HG02798 (cell line): ENCODE results near the gene PARP14.
A peak's percentile ranks its signal among the peaks of the same experiment; 100 is the strongest.
"Not testable (repeated sequence)": the region's sequence is repeated elsewhere in the genome, so short reads cannot be mapped to it uniquely, and the experiment has no call there.

Source experiments
- ATAC-seq: cut with Tn5 transposase; IDR thresholded peaks from one replicate; pipeline ENCODE4 v1.9.1; 2021; ENCODE audit warnings: mild to moderate bottlenecking; ENCODE audit not compliant: unreplicated experiment, poor library complexity

Gene PARP14, protein sequence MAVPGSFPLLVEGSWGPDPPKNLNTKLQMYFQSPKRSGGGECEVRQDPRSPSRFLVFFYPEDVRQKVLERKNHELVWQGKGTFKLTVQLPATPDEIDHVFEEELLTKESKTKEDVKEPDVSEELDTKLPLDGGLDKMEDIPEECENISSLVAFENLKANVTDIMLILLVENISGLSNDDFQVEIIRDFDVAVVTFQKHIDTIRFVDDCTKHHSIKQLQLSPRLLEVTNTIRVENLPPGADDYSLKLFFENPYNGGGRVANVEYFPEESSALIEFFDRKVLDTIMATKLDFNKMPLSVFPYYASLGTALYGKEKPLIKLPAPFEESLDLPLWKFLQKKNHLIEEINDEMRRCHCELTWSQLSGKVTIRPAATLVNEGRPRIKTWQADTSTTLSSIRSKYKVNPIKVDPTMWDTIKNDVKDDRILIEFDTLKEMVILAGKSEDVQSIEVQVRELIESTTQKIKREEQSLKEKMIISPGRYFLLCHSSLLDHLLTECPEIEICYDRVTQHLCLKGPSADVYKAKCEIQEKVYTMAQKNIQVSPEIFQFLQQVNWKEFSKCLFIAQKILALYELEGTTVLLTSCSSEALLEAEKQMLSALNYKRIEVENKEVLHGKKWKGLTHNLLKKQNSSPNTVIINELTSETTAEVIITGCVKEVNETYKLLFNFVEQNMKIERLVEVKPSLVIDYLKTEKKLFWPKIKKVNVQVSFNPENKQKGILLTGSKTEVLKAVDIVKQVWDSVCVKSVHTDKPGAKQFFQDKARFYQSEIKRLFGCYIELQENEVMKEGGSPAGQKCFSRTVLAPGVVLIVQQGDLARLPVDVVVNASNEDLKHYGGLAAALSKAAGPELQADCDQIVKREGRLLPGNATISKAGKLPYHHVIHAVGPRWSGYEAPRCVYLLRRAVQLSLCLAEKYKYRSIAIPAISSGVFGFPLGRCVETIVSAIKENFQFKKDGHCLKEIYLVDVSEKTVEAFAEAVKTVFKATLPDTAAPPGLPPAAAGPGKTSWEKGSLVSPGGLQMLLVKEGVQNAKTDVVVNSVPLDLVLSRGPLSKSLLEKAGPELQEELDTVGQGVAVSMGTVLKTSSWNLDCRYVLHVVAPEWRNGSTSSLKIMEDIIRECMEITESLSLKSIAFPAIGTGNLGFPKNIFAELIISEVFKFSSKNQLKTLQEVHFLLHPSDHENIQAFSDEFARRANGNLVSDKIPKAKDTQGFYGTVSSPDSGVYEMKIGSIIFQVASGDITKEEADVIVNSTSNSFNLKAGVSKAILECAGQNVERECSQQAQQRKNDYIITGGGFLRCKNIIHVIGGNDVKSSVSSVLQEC (N-terminal part only)

DNA sequence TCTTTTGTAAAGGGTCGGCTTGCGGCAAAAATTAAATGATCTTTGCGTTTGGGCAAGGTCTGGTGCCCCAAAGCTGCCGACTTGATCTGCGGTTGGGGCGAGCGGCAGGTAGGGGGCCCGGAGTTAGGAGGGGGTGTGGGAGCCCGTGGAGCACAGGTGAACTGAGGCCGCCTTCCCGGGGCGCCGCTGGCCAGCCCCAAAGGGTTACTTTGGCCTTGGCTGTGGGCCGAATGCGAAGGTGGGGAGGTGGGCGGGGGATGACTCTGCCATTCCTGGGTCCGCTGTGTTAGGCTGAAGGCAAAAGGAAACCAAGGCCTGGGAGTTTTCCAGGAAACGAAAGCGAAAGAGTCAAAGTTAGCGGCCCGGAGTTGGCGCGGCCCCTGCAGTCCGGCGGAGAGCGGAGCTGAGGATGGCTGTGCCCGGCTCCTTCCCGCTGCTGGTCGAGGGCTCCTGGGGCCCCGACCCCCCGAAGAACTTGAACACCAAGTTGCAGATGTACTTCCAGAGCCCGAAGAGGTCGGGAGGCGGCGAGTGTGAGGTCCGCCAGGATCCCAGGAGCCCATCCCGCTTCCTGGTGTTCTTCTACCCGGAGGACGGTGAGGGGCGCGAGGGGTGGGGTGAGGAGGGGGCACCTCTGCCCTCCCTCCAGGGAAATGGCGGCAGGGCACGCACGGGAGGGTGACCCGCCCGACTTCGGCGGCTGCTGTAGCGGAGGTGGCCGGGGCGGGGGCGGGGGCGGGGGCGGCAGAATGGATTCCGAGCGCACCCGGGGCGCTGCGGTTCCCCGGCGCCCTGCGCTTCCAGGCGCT, at the start of gene PARP14:
TSS of gene PARP14 (plus strand) at position 365 of the 809 bp plus-strand sequence. CDS start at position 410, 45 bp downstream.
- ATAC-seq = peak; percentile 45

DNA sequence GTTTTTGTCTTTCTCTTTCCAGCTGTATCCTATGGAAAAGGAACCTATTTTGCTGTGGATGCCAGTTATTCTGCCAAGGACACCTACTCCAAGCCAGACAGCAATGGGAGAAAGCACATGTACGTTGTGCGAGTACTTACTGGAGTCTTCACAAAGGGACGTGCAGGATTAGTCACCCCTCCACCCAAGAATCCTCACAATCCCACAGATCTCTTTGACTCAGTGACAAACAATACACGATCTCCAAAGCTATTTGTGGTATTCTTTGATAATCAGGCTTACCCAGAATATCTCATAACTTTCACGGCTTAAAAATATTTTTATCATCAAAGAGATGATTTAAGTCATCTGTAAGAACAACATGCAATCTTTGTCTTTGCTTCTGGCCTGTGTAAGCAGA, 44.9 kb upstream of the PARP14 start:
- ATAC-seq = no peak

DNA sequence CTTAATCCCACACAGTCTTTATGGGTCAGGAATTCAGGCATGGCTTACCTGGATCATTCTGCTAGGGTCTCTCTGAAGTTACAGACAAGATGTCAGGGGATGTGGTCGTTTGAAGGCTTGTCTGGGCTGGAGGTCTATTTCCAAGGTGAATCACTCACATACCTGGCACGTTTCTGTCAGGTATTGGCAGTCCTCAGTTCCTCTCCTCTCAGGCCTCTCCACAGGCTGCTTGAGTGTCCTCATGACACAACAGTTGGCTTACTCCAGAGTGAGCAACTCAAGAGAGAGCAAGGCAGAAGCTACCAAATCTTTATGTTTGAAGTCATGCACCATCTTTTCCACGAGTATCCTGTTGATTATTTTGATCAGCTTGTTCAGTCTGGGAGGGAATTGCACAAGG, 43.9 kb upstream of the PARP14 start:
- ATAC-seq = no peak

DNA sequence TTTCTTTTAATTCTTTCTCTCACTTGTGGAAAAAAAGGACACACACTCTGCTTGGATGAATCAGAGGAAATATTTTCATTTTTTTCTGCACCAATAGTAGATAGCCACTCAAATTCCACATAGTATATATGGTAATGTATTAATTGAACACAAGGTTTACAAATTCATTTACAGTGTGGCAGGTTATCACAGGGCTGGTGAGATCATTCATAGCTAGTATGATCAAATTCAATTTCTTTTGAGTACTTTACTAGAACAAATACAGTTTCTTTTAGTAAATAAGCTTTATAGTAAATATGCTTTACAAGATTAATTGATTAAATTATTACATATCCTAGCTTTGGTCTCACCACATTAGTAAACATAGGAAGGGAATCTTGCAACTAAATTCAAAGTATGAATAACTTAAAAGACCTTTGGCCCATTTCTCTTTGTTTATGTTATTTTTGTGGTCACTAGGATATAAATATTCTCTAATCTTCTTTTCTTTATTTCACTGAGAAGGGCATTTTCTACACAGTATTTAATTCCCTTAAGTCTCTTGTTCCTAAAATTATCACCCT, 40.1 kb upstream of the PARP14 start:
- no peak for ATAC-seq

DNA sequence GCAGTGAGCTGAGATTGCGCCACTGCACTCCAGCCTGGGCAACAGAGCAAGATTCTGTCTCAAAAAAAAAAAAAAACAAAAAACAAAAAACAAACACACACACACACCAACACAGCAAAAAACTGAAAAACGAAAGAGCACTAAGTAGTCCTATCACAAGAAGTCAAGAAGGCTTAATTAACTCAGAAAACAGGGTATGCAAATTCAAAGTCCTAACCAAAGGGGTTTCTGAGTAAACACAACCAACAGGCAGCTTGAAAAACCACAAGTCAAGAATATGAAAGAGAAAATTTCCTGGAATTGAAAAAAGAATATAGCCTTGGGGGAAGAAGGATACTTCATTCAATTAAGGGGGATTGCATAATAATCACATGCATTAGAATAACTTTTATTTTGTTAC, 37.7 kb upstream of the PARP14 start:
- peak; percentile 88 for ATAC-seq

DNA sequence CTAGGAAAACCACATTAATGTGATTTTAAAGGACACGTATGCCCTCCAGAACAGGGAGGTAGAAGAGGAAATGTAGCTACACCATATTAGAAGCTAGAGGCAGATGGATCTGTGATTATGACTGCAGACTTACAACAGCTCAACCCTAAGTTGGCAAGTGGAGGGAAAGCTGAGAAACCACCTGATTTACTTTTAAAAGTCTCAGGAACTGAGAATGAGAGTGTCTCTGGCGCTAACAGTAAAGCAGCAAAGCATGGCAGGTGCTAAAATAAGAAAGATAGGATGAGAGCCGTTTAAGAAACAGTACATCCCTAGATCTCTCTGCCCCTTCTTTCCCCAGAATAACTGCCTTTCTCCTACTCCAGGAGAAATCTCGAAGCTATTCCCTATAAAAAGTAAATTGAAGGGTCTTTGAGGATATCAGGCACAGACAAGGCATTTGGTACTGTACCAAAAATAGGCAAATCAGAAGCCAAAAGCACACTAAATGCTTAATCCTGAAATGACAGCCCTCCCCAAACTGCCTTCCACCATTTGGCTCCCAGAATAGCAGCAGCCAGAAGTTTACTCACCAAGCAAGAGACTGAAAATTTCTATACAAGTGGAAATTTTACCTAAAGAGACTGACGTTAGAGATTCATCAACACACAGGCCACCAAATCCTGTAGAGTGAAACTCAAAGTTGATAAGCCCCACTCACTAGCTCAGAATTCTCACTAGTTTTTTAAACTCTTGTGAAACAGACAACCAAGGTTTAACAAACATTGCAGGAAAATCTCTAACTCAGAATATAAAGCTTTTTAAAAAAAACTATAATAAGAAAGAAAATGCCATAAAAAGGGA, 34.3 kb upstream of the PARP14 start:
- ATAC-seq = no peak

DNA sequence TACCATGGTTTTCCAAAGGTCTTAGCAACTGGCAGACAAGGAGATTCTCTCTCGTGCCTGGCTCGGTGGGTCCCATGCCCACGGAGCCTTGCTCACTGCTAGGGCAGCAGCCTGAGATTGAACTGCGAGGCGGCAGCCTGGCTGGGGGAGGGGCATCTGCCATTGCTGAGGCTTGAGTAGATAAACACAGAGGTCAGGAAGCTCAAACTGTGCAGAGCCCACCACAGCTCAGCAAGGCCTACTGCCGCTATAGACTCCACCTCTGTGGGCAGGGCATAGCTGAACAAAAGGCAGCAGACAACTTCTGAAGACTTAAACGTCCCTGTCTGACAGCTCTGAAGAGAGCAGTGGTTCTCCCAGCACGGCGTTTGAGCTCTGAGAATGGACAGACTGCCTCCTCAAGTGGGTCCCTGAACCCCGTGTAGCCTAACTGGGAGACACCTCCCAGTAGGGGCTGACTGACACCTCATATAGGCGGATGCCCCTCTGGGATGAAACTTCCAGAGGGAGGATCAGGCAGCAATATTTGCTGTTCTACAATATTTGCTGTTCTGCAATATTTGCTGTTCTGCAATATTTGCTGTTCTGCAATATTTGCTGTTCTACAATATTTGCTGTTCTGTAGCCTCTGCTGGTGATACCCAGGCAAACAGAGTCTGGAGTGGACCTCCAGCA, 29.3 kb upstream of the PARP14 start:
- ATAC-seq = not testable (repeated sequence)

DNA sequence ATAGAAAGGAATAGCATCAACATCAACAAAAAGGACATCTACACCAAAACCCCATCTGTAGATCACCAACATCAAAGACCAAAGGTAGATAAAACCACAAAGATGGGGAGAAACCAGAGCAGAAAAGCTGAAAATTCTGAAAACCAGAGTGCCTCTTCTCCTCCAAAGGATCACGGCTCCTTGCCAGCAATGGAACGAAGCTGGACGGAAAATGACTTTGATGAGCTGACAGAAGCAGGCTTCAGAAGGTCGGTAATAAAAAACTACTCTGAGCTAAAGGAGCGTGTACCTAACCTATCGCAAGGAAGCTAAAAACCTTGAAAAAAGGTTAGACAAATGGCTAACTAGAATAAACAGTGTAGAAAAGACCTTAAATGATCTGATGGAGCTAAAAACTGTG, 28.7 kb upstream of the PARP14 start:
- ATAC-seq = not testable (repeated sequence)

DNA sequence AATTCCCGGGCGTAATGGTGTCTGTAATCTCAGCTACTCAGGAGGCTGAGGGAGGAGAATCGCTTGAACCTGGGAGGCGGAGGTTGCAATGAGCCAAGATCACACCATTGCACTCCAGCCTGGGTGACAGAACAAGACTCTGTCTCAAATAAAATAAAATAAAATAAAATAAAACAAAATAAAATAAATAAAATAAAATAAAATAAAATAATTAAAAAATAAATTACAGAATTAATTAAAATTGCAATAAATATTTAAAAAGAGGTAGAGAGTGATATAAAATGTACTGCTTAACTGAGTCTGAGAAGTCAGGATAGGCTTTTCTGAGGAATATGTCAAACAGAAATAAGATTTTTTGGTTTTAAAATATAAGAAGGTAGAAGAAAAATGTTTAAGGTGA, 22.3 kb upstream of the PARP14 start:
- ATAC-seq = not testable (repeated sequence)

DNA sequence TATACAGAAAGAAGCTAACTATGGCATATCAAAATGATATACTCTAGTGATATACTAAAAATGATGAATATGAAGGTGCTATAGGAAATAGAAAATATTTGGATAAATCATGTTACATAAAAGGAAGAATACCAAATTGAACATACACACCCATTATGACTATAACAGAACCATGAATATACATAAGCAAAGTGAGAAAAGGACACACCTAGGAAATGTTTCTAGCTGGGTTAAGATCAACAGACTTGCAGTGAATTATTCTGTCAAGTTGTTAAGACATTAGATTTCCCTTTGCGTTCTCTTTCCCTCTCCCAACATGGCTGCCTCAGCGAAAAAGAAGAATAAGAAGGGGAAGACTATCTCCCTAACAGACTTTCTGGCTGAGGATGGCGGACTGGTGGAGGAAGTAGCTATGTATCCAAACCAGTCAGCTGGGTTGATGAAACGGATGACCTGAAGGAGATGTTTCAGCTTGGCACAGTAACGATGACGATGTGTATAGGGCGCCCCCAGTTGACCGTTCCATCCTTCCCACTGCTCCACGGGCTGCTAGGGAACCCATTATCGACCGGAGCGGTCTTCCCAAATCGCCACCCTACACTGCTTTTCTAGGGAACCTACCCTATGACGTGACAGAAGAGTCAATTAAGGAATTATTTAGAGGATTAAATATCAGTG, 20.2 kb upstream of the PARP14 start:
- ATAC-seq = no peak

DNA sequence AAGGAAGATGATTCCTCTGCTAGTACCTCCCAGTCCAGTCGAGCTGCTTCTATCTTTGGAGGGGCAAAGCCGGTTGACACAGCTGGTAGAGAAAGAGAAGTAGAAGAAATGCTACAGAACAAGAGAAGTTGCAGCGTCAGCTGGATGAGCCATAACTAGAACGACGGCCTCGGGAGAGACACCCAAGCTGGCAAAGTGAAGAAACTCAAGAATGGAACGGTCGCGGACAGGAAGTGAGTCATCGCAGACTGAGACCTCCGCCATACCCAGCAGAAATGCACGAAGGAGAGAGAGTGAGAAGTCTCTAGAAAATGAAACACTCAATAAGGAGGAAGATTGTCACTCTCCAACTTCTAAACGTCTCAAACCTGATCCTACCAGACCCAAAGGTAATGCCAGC, 19.0 kb upstream of the PARP14 start:
- ATAC-seq = no peak

DNA sequence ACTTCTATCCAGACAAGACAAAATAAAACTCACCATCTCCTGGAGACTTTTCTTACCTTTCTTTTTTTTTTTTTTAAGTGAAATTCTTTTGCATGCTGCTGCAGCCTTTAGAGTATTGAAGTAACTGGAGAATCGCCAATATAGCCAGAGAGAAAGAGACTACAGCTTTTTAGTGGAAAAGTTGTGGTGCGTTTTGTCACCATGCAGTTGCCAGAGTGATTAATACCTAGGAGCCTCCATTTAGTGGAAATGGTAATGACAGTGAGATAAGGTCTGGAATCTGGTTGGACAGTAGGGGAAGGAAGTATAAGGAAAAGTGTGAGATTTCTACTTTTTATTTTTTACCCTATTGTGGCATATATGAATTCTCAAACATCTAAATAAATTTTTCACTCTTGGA, 18.1 kb upstream of the PARP14 start:
- no peak for ATAC-seq

DNA sequence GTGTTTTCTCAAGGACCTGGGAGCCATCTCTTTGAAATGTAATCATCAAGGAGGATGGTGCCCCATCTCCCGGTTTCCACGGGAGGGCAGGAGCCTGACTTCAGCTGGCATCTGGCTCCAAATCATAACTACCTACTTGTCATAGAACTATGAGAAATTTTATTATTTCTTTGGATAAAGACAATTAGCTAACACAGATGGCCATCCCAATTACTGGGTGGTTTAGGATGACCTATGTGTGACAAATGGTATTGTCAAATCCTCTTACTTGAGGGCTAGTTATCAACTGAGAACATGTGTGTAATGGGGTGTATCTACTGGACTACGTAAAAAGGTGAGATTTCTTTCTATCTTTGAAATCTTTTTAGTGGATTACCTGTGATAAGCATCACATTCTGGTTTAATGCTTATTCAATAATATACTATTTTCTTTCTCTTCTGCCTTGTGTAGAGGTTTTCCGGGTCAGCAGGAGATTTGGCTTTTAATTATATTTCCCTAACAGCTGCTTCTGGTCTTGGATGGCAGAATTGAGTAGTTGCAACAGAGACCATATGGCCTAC, 15.3 kb upstream of the PARP14 start:
- no peak for ATAC-seq

DNA sequence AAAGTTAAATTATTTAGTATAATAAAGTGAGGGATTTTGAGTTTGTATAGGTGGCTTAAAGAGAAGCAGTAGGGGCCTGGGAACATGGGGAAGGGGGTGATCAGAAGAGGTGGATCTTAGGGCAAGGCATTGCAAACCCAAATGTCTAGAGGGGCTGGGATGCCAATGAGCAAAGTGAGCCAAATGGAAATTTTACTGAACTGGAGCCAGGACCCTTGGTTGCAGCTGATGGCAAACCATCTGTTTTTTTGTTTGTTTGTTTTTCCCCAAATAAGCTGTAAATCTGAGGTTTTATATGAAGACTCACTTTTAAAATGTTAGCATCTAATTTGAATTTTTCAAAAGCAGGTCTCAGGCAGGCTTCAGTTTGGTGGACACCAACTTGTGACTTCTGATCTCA, 14.8 kb upstream of the PARP14 start:
- no peak for ATAC-seq

DNA sequence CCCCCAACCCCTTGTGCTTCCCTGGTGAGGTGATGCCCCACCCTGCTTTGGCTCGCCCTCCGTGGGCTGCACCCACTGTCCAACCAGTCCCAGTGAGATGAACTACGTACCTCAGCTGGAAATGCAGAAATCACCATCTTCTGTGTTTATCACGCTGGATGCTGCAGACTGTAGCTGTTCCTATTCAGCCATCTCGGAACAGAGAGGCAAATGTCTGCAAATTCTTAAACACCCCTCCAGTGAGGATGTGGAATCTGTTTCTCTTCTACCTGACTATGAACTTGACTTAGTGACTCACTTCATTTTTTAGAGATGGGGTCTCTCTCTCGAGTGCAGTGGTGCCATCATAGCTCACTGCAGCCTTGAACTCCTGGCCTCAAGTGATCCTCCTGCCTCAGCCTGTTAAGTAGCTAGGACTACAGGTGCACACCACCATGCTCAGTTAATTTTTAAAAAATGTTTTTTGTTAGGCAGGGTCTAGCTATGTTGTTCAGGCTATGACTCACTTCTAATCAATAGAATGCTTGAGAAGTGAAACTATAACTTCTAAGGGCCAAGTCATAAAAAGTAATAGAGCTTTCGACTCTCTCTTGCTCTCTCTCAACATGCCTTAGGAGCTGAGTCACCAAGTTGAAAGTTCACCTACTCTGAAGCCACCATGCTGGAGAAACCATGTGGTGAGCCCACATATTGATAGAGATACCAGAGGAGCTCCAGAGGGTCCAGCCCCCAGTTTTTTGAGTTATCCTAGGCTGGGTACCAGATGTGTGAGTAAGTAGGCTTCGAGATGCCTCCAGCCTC, 11.5 kb upstream of the PARP14 start:
- ATAC-seq = peak; percentile 76

DNA sequence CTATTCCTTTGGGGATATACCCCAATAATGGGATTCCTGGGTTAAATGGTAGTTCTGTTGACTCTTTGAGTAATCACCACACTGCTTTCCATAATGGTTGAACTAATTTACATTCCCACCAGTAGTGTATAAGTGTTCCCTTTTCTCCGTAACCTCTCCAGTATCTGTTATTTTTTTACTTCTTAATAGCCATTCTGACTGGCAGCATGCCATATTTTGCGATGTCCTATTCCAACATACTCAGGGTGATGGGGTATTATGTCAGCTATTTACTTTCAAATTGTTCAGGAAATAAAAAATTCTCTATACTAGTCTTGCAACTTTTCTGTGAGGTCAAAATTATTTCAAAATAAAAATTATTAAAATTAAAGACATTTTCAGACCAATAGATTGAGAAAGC, 9.1 kb upstream of the PARP14 start:
- no peak for ATAC-seq
